T-cell (primary cell): Measurements from ENCODE around the gene SENP5. TPM values are rescaled to one million over a fixed set of nuclear protein-coding genes. Genes with fewer than 3 reads are reported as not detected.

Source experiments
- ATAC-seq, 4 experiments: fragments of 200-7000 bp in 3 of 4; fragments of 150-1000 bp in 1 of 4; cut with Tn5 transposase; replicated peaks in 1 of 4; 1 replicate in 3 of 4; 2 replicates in 1 of 4; pipeline ENCODE4 v1.10.0; 2021; ENCODE audit warnings: moderate library complexity in 3 of 4, mild to moderate bottlenecking in 2 of 4, moderate number of reproducible peaks in 1 of 4
- CTCF ChIA-PET, 2 donors: fragments of 300-600 bp; sonication (Branson Sonifier 250); formaldehyde crosslinking; loops; one replicate each; lab custom pipeline; 2022; ENCODE audit warnings: antibody characterized with exemption in 2 of 2; lab: Charles Lee
- POLR2A ChIA-PET, 2 donors: fragments of 300-600 bp; sonication (Branson Sonifier 250); formaldehyde crosslinking; loops; one replicate each; lab custom pipeline; 2022; ENCODE audit warnings: antibody characterized with exemption in 2 of 2; lab: Charles Lee
- DNase-seq, 35 experiments: peaks; one replicate each; pipeline versions ENCODE4 v3.0.0 to v3.0.0-alpha.2; 2013 to 2023
- H3K27ac ChIP-seq: one replicate; pipeline ENCODE4 v1.5.1; 2013; ENCODE audit warnings: low read length
- H3K27me3 ChIP-seq, 2 experiments: replicated peaks in 1 of 2; 1 replicate in 1 of 2; 2 replicates in 1 of 2; pipeline versions ENCODE4 v1.6.1 to v1.7.0; 2013; ENCODE audit warnings: low read length in 1 of 2, mixed read lengths in 1 of 2; ENCODE audit not compliant: control insufficient read depth in 2 of 2, insufficient read depth in 2 of 2; ENCODE audit errors: extremely low read depth in 1 of 2
- H3K36me3 ChIP-seq, 2 donors: 1 replicate in 1 of 2; 2 replicates in 1 of 2; pipeline versions ENCODE4 v1.6.1 to v1.7.0; 2013; ENCODE audit warnings: low read length in 1 of 2; ENCODE audit not compliant: control insufficient read depth in 2 of 2, insufficient read depth in 1 of 2; ENCODE audit errors: extremely low read depth in 1 of 2
- H3K4me1 ChIP-seq, 2 experiments: 1 replicate in 1 of 2; 2 replicates in 1 of 2; pipeline versions ENCODE4 v1.6.1 to v1.7.0; 2013; ENCODE audit warnings: low read length in 2 of 2, mixed read lengths in 1 of 2; ENCODE audit not compliant: insufficient read depth in 2 of 2, control insufficient read depth in 1 of 2; ENCODE audit errors: extremely low read depth in 1 of 2
- H3K4me3 ChIP-seq, 2 donors: 1 replicate in 1 of 2; 2 replicates in 1 of 2; pipeline versions ENCODE4 v1.5.1 to v1.7.0; 2013; ENCODE audit warnings: mild to moderate bottlenecking in 2 of 2, low read length in 1 of 2, moderate library complexity in 1 of 2; ENCODE audit not compliant: control insufficient read depth in 1 of 2; ENCODE audit errors: extremely low read depth in 1 of 2
- H3K9me3 ChIP-seq: 2 replicates; pipeline ENCODE4 v1.7.0; 2013
- H3K27ac Mint-ChIP-seq, 2 donors: one replicate each; pipeline ENCODE4 v1.8.0; 2020 to 2021; ENCODE audit warnings: mild to moderate bottlenecking in 2 of 2, mixed read lengths in 2 of 2
- H3K27me3 Mint-ChIP-seq, 2 donors: one replicate each; pipeline ENCODE4 v1.8.0; 2021 to 2022; ENCODE audit warnings: mixed read lengths in 2 of 2
- H3K36me3 Mint-ChIP-seq: one replicate; pipeline ENCODE4 v1.8.0; 2021; ENCODE audit warnings: mixed read lengths
- H3K4me1 Mint-ChIP-seq, 3 donors: one replicate each; pipeline ENCODE4 v1.8.0; 2020 to 2022; ENCODE audit warnings: mixed read lengths in 3 of 3, mild to moderate bottlenecking in 1 of 3
- H3K4me3 Mint-ChIP-seq, 3 donors: one replicate each; pipeline ENCODE4 v1.8.0; 2020 to 2022; ENCODE audit warnings: mild to moderate bottlenecking in 3 of 3, mixed read lengths in 3 of 3, moderate library complexity in 3 of 3
- H3K9me3 Mint-ChIP-seq, 3 donors: one replicate each; pipeline ENCODE4 v1.8.0; 2020 to 2022; ENCODE audit warnings: mixed read lengths in 3 of 3
- WGBS: methylation state at CpG from one replicate; pipeline ENCODE4 v1.1.5; 2013; ENCODE audit warnings: missing lambda C conversion rate; ENCODE audit not compliant: insufficient coverage; 5-methylcytosine and 5-hydroxymethylcytosine counted together
- total RNA-seq, 35 experiments: library from RNA in 6 of 35; stranded (reverse) in 6 of 35; fragments of 120-200 nt in 1 of 35; gene quantifications; one replicate each; pipeline versions ENCODE4 v1.2.1 to v1.2.4 and lab custom pipeline; 2013 to 2026

SENP5 gene
- total RNA-seq, 5 donors from 2014 or later (not counting 1 experiment from before 2014, with no cell fraction given) = 33.8 to 61.2 (median 37.5) TPM

DNA sequence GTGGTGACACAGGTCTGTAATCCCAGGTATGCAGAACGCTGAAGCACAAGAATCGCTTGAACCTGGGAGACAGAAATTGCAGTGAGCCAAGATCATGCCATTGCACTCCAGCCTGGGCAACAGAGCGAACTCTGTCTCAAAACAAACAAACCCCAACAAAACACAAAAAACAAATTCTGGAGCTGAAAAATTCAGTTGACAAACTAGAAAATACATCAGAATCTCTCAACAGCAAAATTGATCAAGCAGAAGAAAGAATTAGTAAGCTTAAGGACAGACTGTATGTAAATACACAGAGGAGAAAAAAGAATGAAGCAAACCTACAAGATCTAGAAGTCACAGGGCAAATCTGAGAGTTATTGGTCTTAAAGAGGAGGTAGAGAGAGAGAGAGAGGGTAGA is 49.3 kb downstream of the SENP5 start:
- Histone ChIP-seq H3K27ac (no peak overlapping the region), H3K27me3 (no peaks in the 10 kb centered on the region), H3K36me3 (peaks cover 6 to 14% of the 10 kb centered on the region in 2 donors), H3K4me1 (no peaks in the 10 kb centered on the region), H3K9me3 (no peaks in the 10 kb centered on the region), H3K4me3 (no peak overlapping the region)
- Mint-ChIP-seq H3K36me3 (peaks cover 31% of the 10 kb centered on the region), H3K4me1 (peaks cover 0 to 7% (median 0%) of the 10 kb centered on the region in 3 donors), H3K27ac (no peak overlapping the region), H3K27me3 (no peaks in the 10 kb centered on the region), H3K9me3 (peaks cover 0 to 7% (median 0%) of the 10 kb centered on the region in 3 donors), H3K4me3 (no peak overlapping the region)
- WGBS = 93% methylated on average over 2 of the region's 3 CpGs
- ChIA-PET CTCF (interaction anchor here in 1 of 2 donors (0.6 kb wide), 1 partner anchor 182 kb away, joined by 4 read pairs; no protein-coding TSS in a partner anchor), POLR2A (interaction anchor here in 1 of 2 donors (0.6 kb wide), 1 partner anchor 9 kb away, joined by 3 read pairs; no protein-coding TSS in a partner anchor)
- no peak for DNase-seq
- ATAC-seq = no peak

- no peak for ATAC-seq
- no peak overlapping the region for H3K27ac ChIP-seq
- no peaks in the 10 kb centered on the region for H3K4me1 ChIP-seq
- H3K4me3 ChIP-seq = no peak overlapping the region
- Mint-ChIP-seq H3K27ac (no peak overlapping the region), H3K4me1 (peaks cover 0 to 7% (median 0%) of the 10 kb centered on the region in 3 donors), H3K9me3 (peaks cover 0 to 7% (median 0%) of the 10 kb centered on the region in 3 donors), H3K36me3 (peaks cover 29% of the 10 kb centered on the region), H3K27me3 (no peaks in the 10 kb centered on the region), H3K4me3 (no peak overlapping the region)
- peaks cover 6 to 26% of the 10 kb centered on the region in 2 donors for H3K36me3 ChIP-seq
- ChIA-PET POLR2A (interaction anchor here in 1 of 2 donors (0.7 kb wide), 1 partner anchor 793 kb away, joined by 3 read pairs; no protein-coding TSS in a partner anchor), CTCF (no interaction called here)
- DNase-seq = no peak
- H3K9me3 ChIP-seq = no peaks in the 10 kb centered on the region
- H3K27me3 ChIP-seq = no peaks in the 10 kb centered on the region
- no CpG with 5 or more reads among the region's 2 CpGs for WGBS
Observed at GRCh38 chr3:196918968-196919367, 51.2 kb downstream of the SENP5 start.

DNA sequence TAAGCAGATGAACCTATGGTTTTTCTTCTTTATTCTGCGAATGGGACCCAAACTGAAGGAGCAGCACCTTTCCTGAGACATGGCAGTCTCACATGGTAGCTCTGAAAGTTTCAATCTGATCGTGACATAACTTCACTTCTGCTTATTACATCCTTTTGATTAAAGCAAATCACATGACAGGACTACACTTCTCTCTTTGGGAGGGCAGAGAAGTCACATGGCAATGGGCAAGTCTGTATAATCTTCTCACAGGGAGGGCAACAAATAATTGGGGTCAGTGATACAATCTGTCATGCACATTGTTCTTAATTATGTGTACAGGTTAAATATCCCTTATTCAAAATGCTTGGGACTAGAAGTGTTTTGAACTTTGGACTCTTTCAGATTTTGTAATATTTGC is 53.0 kb downstream of the SENP5 start:
- no peak for ATAC-seq
- Histone ChIP-seq H3K4me1 (no peaks in the 10 kb centered on the region), H3K27ac (no peak overlapping the region), H3K36me3 (peaks cover under 1 to 21% of the 10 kb centered on the region in 2 donors), H3K4me3 (no peak overlapping the region), H3K9me3 (no peaks in the 10 kb centered on the region), H3K27me3 (no peaks in the 10 kb centered on the region)
- ChIA-PET CTCF (no interaction called here), POLR2A (no interaction called here)
- H3K4me1 Mint-ChIP-seq = peaks cover 0 to 7% (median 0%) of the 10 kb centered on the region in 3 donors
- no peak overlapping the region for H3K4me3 Mint-ChIP-seq
- DNase-seq = no peak
- no peaks in the 10 kb centered on the region for H3K27me3 Mint-ChIP-seq
- H3K27ac Mint-ChIP-seq = peak overlapping the region; percentile 10 to 23
- H3K9me3 Mint-ChIP-seq = peaks cover 0 to 7% (median 0%) of the 10 kb centered on the region in 3 donors
- H3K36me3 Mint-ChIP-seq = peaks cover 15% of the 10 kb centered on the region
- WGBS = 100% methylated on average over 1 of the region's 2 CpGs

- POLR2A ChIA-PET = interaction anchor here in 1 of 2 donors (0.6 kb wide), 1 partner anchor 351 kb away, joined by 4 read pairs; no protein-coding TSS in a partner anchor
- Mint-ChIP-seq H3K36me3 (peaks cover 33% of the 10 kb centered on the region), H3K4me1 (no peaks in the 10 kb centered on the region), H3K9me3 (no peaks in the 10 kb centered on the region), H3K27me3 (no peaks in the 10 kb centered on the region), H3K27ac (peak overlapping the region in 1 of 2 donors; percentile 39), H3K4me3 (no peak overlapping the region)
- CTCF ChIA-PET = interaction anchor here (0.6 to 0.7 kb wide), 3 partner anchors 25 to 48 kb away, joined by 3 to 5 read pairs (median 5); no protein-coding TSS in a partner anchor
- H3K9me3 ChIP-seq = no peaks in the 10 kb centered on the region
- H3K27ac ChIP-seq = no peak overlapping the region
- no peak for ATAC-seq
- H3K4me1 ChIP-seq = no peaks in the 10 kb centered on the region
- H3K36me3 ChIP-seq = peaks cover 15 to 51% of the 10 kb centered on the region in 2 donors
- no peak for DNase-seq
- 100% methylated on average over 3 of the region's 7 CpGs for WGBS
- no peaks in the 10 kb centered on the region for H3K27me3 ChIP-seq
- H3K4me3 ChIP-seq = no peak overlapping the region
Observed at GRCh38 chr3:196927571-196928453, 60.1 kb downstream of the SENP5 start.

DNA sequence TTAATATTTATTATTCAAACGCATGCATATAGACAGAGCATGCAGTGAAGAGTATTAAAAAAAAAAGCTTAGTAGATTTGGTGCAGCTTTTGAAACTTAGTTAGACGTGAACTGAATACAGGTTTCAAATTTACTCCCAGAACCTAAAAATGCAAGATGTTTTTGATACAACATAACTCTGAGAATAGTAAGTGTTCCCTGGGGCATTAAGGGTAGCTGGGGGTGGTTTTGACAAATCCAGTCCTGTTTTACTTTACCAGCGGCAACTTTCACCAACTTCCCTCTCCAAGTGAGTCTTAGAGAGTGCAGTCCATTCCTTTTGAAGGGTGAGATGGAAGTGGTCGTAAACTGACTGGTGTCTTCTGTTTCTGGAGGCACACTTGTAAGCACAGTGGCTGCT is 63.4 kb downstream of the SENP5 start:
- H3K27ac ChIP-seq = no peak overlapping the region
- no peak overlapping the region for H3K4me3 Mint-ChIP-seq
- H3K9me3 Mint-ChIP-seq = no peaks in the 10 kb centered on the region
- CTCF ChIA-PET = no interaction called here
- no peaks in the 10 kb centered on the region for H3K27me3 Mint-ChIP-seq
- no peaks in the 10 kb centered on the region for H3K4me1 Mint-ChIP-seq
- no peaks in the 10 kb centered on the region for H3K9me3 ChIP-seq
- H3K27me3 ChIP-seq = no peaks in the 10 kb centered on the region
- POLR2A ChIA-PET = interaction anchor here in 1 of 2 donors (0.6 kb wide), 1 partner anchor 61 kb away, joined by 10 read pairs; no protein-coding TSS in a partner anchor
- no CpG with 5 or more reads among the region's 4 CpGs for WGBS
- no peak overlapping the region for H3K27ac Mint-ChIP-seq
- no peaks in the 10 kb centered on the region for H3K4me1 ChIP-seq
- no peak for ATAC-seq
- no peak overlapping the region for H3K4me3 ChIP-seq
- no peak for DNase-seq
- H3K36me3 Mint-ChIP-seq = peaks cover 42% of the 10 kb centered on the region
- H3K36me3 ChIP-seq = peaks cover 10 to 65% of the 10 kb centered on the region in 2 donors

DNA sequence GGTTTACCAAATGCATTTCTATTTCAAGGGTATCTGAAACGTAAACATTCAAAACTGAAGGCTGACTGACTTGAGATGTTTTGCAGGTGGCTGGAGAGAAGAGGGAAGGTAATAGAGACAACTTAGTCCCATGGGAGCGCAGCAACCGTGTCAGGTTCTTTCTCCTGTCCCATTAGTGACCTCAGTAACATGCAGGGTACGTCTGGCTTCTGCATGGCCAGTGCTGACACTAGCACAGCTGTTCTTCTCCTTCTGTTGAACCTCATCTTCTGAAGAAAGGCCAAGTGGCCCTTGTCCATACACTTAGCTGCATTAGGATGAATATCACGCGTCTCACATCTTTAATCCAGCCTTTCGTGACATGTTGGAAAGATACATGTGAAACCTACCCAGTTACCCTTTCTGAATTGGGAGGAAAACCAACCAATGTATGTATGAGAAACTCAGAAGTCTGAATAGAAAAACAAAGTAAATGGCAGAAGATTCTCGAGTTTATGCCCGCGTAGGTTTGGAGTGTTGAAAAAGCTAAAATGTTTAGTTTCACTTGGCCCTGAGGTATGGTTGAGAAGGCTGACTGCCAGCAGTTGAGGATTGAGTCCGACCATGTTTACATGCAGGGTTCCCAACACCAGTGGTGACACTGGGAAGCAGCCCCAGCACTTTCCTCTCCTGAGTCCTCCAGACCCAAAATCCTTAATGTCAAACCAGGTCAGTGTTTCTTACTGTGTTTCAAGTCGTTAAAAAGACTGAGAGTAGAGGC is 64.3 kb downstream of the SENP5 start:
- no peaks in the 10 kb centered on the region for H3K27me3 Mint-ChIP-seq
- peaks cover 51% of the 10 kb centered on the region for H3K36me3 Mint-ChIP-seq
- 100% methylated on average over 7 of the region's 12 CpGs for WGBS
- ATAC-seq = no peak
- H3K4me3 Mint-ChIP-seq = no peak overlapping the region
- ChIA-PET CTCF (no interaction called here), POLR2A (no interaction called here)
- H3K27ac ChIP-seq = no peak overlapping the region
- H3K4me1 Mint-ChIP-seq = no peaks in the 10 kb centered on the region
- H3K27me3 ChIP-seq = no peaks in the 10 kb centered on the region
- H3K9me3 Mint-ChIP-seq = no peaks in the 10 kb centered on the region
- H3K4me3 ChIP-seq = no peak overlapping the region
- no peak for DNase-seq
- no peak overlapping the region for H3K27ac Mint-ChIP-seq
- peaks cover 9 to 74% of the 10 kb centered on the region in 2 donors for H3K36me3 ChIP-seq
- H3K9me3 ChIP-seq = no peaks in the 10 kb centered on the region
- no peaks in the 10 kb centered on the region for H3K4me1 ChIP-seq
